HCT116 (cell line): ENCODE results near the gene CTNNA1. TPM values are rescaled to one million over a fixed set of nuclear protein-coding genes. Genes with fewer than 3 reads are reported as not detected.

Experiments
- ATAC-seq: fragments of 200-7000 bp; cut with Tn5 transposase; 2 replicates; pipeline ENCODE4 v1.9.1; 2020; ENCODE audit warnings: mild to moderate bottlenecking, moderate library complexity
- BruUV-seq: library from RNA; stranded (reverse); fragments of 400-500 nt; replicated peaks from 2 replicates; lab custom pipeline; 2021; lab: Mats Ljungman, UMichigan
- CTCF ChIA-PET: fragments of 300-600 bp; sonication (Branson Sonifier 250); formaldehyde crosslinking; loops from one replicate; lab custom pipeline; 2021; ENCODE audit warnings: antibody characterized with exemption; lab: Charles Lee
- POLR2A ChIA-PET: fragments of 300-600, 350-600 bp; sonication (Branson Sonifier 250); formaldehyde crosslinking; loops from one replicate; lab custom pipeline; 2021; ENCODE audit warnings: antibody characterized with exemption; lab: Charles Lee
- RAD21 ChIA-PET, 2 experiments: fragments of 300-600 bp; sonication (Branson Sonifier 250); formaldehyde crosslinking; loops; one replicate each; lab custom pipeline; 2023; ENCODE audit warnings: low total read pairs in 2 of 2; ENCODE audit not compliant: uncharacterized antibody in 2 of 2, unreplicated experiment in 2 of 2, low non-redundant PET in 1 of 2; lab: Charles Lee
- DNase-seq: peaks from one replicate; pipeline ENCODE4 v3.0.0-alpha.2; 2010; ENCODE audit warnings: low read depth, low spot score
- H2AFZ ChIP-seq: fragments of 200-600 bp; shearing (Covaris generic), sonication (generic); 2 replicates; pipeline ENCODE4 v1.6.1; 2017; ENCODE audit warnings: low read depth, mixed run types, mixed read lengths, antibody characterized with exemption, low read length; ENCODE audit not compliant: poor library complexity, severe bottlenecking
- H3K27ac ChIP-seq: 2 replicates; pipeline ENCODE4 v1.5.1; 2012; ENCODE audit warnings: low read depth, low read length
- H3K27me3 ChIP-seq: fragments of 200-600 bp; sonication (generic); 2 replicates; pipeline ENCODE4 v1.6.1; 2016; ENCODE audit warnings: mixed run types, low read length, mixed read lengths; ENCODE audit not compliant: insufficient read depth
- H3K36me3 ChIP-seq, 2 experiments: fragments of 200-500 bp in 1 of 2; fragments of 200-600 bp in 1 of 2; sonication (Bioruptor generic) in 1 of 2; sonication (generic) in 1 of 2; 2 replicates each; pipeline versions ENCODE4 v1.5.1 to v1.6.1; 2014 to 2016; ENCODE audit warnings: low read length in 2 of 2, inconsistent platforms in 1 of 2, mixed read lengths in 1 of 2, mixed run types in 1 of 2; ENCODE audit not compliant: insufficient read depth in 2 of 2, control insufficient read depth in 1 of 2
- H3K4me1 ChIP-seq, 2 experiments: fragments of 200-600 bp in 1 of 2; sonication (generic) in 1 of 2; 2 replicates each; pipeline versions ENCODE4 v1.5.1 to v1.6.1; 2012 to 2017; ENCODE audit warnings: low read length in 2 of 2, inconsistent platforms in 1 of 2, mild to moderate bottlenecking in 1 of 2, mixed read lengths in 1 of 2, mixed run types in 1 of 2, moderate library complexity in 1 of 2; ENCODE audit not compliant: insufficient read depth in 2 of 2, control insufficient read depth in 1 of 2
- H3K4me2 ChIP-seq: fragments of 200-600 bp; sonication (generic); 2 replicates; pipeline ENCODE4 v1.6.1; 2017; ENCODE audit warnings: mixed run types, low read length, mixed read lengths
- H3K4me3 ChIP-seq, 2 experiments: fragments of 200-600 bp in 1 of 2; sonication (generic) in 1 of 2; replicated peaks in 1 of 2; 2 replicates each; pipeline ENCODE4 v1.5.1; 2011 to 2016; ENCODE audit warnings: low read length in 2 of 2, control low read depth in 1 of 2, low read depth in 1 of 2, mild to moderate bottlenecking in 1 of 2, mixed read lengths in 1 of 2, mixed run types in 1 of 2
- H3K79me2 ChIP-seq: fragments of 200-600 bp; sonication (generic); 2 replicates; pipeline ENCODE4 v1.6.1; 2017; ENCODE audit warnings: mild to moderate bottlenecking, mixed run types, low read length, moderate library complexity, mixed read lengths; ENCODE audit not compliant: insufficient read depth
- H3K9ac ChIP-seq: fragments of 200-600 bp; sonication (generic); 2 replicates; pipeline ENCODE4 v1.6.1; 2016; ENCODE audit warnings: low read length, mixed read lengths
- H3K9me2 ChIP-seq: fragments of 200-600 bp; sonication (generic), shearing (Covaris generic); 2 replicates; pipeline ENCODE4 v1.6.1; 2017; ENCODE audit warnings: mixed run types, mild to moderate bottlenecking, moderate library complexity; ENCODE audit not compliant: insufficient read depth
- H3K9me3 ChIP-seq, 2 experiments: fragments of 200-500 bp in 1 of 2; fragments of 200-600 bp in 1 of 2; sonication (Bioruptor generic) in 1 of 2; sonication (generic) in 1 of 2; 2 replicates each; pipeline ENCODE4 v1.6.1; 2014 to 2017; ENCODE audit warnings: low read length in 2 of 2, mixed read lengths in 2 of 2, inconsistent platforms in 1 of 2, low read depth in 1 of 2, mild to moderate bottlenecking in 1 of 2, mixed run types in 1 of 2, moderate library complexity in 1 of 2; ENCODE audit not compliant: control insufficient read depth in 1 of 2, insufficient read depth in 1 of 2
- H4K20me1 ChIP-seq: fragments of 200-600 bp; sonication (generic), shearing (Covaris generic); 2 replicates; pipeline ENCODE4 v1.6.1; 2017; ENCODE audit warnings: mixed run types, mild to moderate bottlenecking, moderate library complexity; ENCODE audit not compliant: insufficient read depth
- CBX3 ChIP-seq: IDR thresholded peaks from 2 replicates; pipeline ENCODE4 v1.6.1; 2012; ENCODE audit warnings: low read depth
- EGR1 ChIP-seq: IDR thresholded peaks from 2 replicates; pipeline ENCODE4 v1.6.1; 2012; ENCODE audit warnings: low read depth
- ELF1 ChIP-seq: IDR thresholded peaks from 2 replicates; pipeline ENCODE4 v1.6.1; 2012; ENCODE audit warnings: low read depth, borderline replicate concordance
- EZH2 ChIP-seq: fragments of 200-600 bp; sonication (generic); IDR thresholded peaks from 2 replicates; pipeline ENCODE4 v1.6.1; 2017; ENCODE audit warnings: antibody characterized with exemption, mixed run types
- EZH2phosphoT487 ChIP-seq: fragments of 200-600 bp; IDR thresholded peaks from 2 replicates; pipeline ENCODE4 v1.6.1; 2018; ENCODE audit warnings: antibody characterized with exemption, borderline replicate concordance
- FOSL1 ChIP-seq: IDR thresholded peaks from 2 replicates; pipeline ENCODE4 v1.6.1; 2012; ENCODE audit warnings: low read depth
- JUND ChIP-seq: IDR thresholded peaks from 2 replicates; pipeline ENCODE4 v1.6.1; 2012
- RAD21 ChIP-seq: IDR thresholded peaks from 2 replicates; pipeline ENCODE4 v1.6.1; 2012; ENCODE audit warnings: low read depth, mild to moderate bottlenecking
- SIN3A ChIP-seq: IDR thresholded peaks from 2 replicates; pipeline ENCODE4 v1.6.1; 2012; ENCODE audit warnings: low read depth
- SP1 ChIP-seq: IDR thresholded peaks from 2 replicates; pipeline ENCODE4 v1.6.1; 2012; ENCODE audit warnings: low read depth
- SRF ChIP-seq: IDR thresholded peaks from 2 replicates; pipeline ENCODE4 v1.6.1; 2012; ENCODE audit warnings: low read depth
- TCF7L2 ChIP-seq: IDR thresholded peaks from 2 replicates; pipeline ENCODE4 v1.7.0; 2011; ENCODE audit warnings: borderline replicate concordance, inconsistent platforms; ENCODE audit not compliant: insufficient read depth, insufficient read length; ENCODE audit errors: extremely low read depth
- YY1 ChIP-seq: IDR thresholded peaks from 2 replicates; pipeline ENCODE4 v1.6.1; 2011; ENCODE audit warnings: low read length, low read depth, moderate library complexity, mild to moderate bottlenecking; ENCODE audit not compliant: insufficient replicate concordance; ENCODE audit errors: extremely low read depth
- intact Hi-C: fragments of 100-400 bp; cut with micrococcal nuclease; formaldehyde crosslinking; loops from 2 replicates; pipeline ENCODE4 v1.10.0; 2022
- total RNA-seq: library from RNA; stranded (reverse); gene quantifications from one replicate; pipeline ENCODE4 v1.2.1, GENCODE V29; 2021; ENCODE audit not compliant: unreplicated experiment
- TF ChIP-seq, protein P1 (sequence below), 3 experiments: fragments of 200-600 bp in 1 of 3; sonication (generic) in 1 of 3; IDR thresholded peaks in 2 of 3; conservative IDR thresholded peaks in 1 of 3; 2 replicates each; pipeline ENCODE4 v1.5.1; 2012 to 2017; ENCODE audit warnings: low read depth in 2 of 3, low read length in 2 of 3, antibody characterized with exemption in 1 of 3, borderline replicate concordance in 1 of 3, control low read depth in 1 of 3, mild to moderate bottlenecking in 1 of 3, mixed read lengths in 1 of 3, mixed run types in 1 of 3, moderate library complexity in 1 of 3; ENCODE audit not compliant: insufficient read depth in 1 of 3
- TF ChIP-seq, protein P2 (sequence below): IDR thresholded peaks from 2 replicates; pipeline ENCODE4 v1.6.1; 2012

CTNNA1 gene
- total RNA-seq, 1 experiment from 2014 or later: 313 TPM

DNA sequence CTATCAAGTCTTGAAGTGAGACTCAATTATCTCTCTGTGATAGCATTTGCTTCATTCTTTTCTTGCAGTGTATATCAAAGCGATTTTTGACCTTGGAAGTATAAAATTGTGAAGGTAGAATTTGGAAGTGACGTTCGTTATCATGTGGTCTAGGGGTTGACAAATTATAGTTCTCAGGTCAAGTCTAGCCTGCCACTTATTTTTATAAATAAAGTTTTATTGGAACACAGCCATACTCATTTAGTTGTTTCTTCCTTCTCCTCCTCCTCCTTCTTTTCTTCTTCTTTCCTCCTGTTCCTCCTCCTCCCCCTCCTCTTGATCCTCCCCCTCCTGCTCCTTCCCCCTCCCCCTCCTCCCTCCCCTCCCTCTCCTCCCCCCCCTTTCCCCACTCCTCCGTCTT lies 83.9 kb downstream of the CTNNA1 start (continued):
- TF ChIP-seq, protein P1, sequence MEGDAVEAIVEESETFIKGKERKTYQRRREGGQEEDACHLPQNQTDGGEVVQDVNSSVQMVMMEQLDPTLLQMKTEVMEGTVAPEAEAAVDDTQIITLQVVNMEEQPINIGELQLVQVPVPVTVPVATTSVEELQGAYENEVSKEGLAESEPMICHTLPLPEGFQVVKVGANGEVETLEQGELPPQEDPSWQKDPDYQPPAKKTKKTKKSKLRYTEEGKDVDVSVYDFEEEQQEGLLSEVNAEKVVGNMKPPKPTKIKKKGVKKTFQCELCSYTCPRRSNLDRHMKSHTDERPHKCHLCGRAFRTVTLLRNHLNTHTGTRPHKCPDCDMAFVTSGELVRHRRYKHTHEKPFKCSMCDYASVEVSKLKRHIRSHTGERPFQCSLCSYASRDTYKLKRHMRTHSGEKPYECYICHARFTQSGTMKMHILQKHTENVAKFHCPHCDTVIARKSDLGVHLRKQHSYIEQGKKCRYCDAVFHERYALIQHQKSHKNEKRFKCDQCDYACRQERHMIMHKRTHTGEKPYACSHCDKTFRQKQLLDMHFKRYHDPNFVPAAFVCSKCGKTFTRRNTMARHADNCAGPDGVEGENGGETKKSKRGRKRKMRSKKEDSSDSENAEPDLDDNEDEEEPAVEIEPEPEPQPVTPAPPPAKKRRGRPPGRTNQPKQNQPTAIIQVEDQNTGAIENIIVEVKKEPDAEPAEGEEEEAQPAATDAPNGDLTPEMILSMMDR (IDR thresholded peaks at IDR 0.05 in 2 of 3, conservative IDR thresholded peaks at IDR 0.05 in 1 of 3; ENCODE audit: borderline replicate concordance in 1 of 3, insufficient read depth in 1 of 3, low read depth in 2 of 3, low read length in 2 of 3): no peak
- no peak for TF ChIP-seq JUND
- no peak for TF ChIP-seq TCF7L2
- no peak for TF ChIP-seq SRF

DNA sequence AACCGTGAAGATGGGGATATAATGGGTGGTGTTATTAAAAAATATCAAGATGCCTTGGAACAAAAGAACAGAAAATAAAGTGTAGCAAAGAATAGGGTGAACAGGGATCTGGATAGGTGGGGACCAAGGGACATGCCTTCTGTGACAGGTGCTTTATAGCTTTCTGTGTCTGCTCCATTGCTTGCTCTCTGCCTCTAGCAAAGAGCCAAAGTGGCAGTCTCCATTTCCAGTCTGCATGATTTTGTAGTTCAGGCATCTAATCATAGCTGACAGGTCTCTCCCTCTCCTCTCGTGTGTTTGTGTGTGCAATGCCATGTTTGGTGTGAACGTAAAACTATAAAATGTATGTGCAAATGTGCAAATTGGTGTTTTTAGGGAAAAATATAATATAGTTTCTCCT lies 86.9 kb downstream of the CTNNA1 start:
- no TSS peak for BruUV-seq
- Histone ChIP-seq H3K4me1 (no peaks in the 10 kb centered on the region), H3K27ac (no peak overlapping the region), H2AFZ (no peak overlapping the region), H3K9me2 (no peaks in the 10 kb centered on the region), H3K27me3 (no peaks in the 10 kb centered on the region), H3K9me3 (no peaks in the 10 kb centered on the region), H3K4me3 (no peak overlapping the region), H4K20me1 (0 out of 2 replicates have a peak, but pooled peaks cover 6% of the 10 kb centered on the region), H3K79me2 (peaks cover 92% of the 10 kb centered on the region), H3K9ac (no peak overlapping the region), H3K4me2 (no peak overlapping the region), H3K36me3 (no peaks in the 10 kb centered on the region)
- RAD21 ChIA-PET: no interaction called here
- no peak for TF ChIP-seq EGR1
- TF ChIP-seq SIN3A: no peak
- TF ChIP-seq RAD21: no peak
- no peak for TF ChIP-seq EZH2
- TF ChIP-seq ELF1: no peak
- TF ChIP-seq SP1: no peak
- TF ChIP-seq FOSL1: no peak
- no peak for TF ChIP-seq CBX3
- TF ChIP-seq, protein P2, sequence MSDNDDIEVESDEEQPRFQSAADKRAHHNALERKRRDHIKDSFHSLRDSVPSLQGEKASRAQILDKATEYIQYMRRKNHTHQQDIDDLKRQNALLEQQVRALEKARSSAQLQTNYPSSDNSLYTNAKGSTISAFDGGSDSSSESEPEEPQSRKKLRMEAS: no peak
- TF ChIP-seq SRF: no peak
- no peak for TF ChIP-seq EZH2phosphoT487
- no peak for TF ChIP-seq YY1
- intact Hi-C loops: no loop called here
- no peak for DNase-seq
- POLR2A ChIA-PET: no interaction called here
- ATAC-seq: no peak
- CTCF ChIA-PET: no interaction called here
